MM.1S (cell line): Measurements from ENCODE around the gene DPH6.

ENCODE experiments used
- DNase-seq: peaks from one replicate; pipeline ENCODE4 v3.0.0-alpha.2; 2015
- H2AFZ ChIP-seq: fragments of 300-600 bp; sonication (generic); 2 replicates; pipeline ENCODE4 v1.6.0; 2016; ENCODE audit warnings: antibody characterized with exemption, low read length
- H3F3A ChIP-seq: fragments of 300-600 bp; sonication (generic); 2 replicates; pipeline ENCODE4 v1.6.1; 2016; ENCODE audit warnings: mild to moderate bottlenecking, antibody characterized with exemption, low read length, moderate library complexity, mixed read lengths; ENCODE audit not compliant: insufficient read depth
- H3K27ac ChIP-seq: fragments of 300-600 bp; sonication (generic); 2 replicates; pipeline ENCODE4 v1.5.1; 2016; ENCODE audit warnings: mild to moderate bottlenecking, low read length
- H3K27me3 ChIP-seq: fragments of 300-600 bp; sonication (generic); replicated peaks from 2 replicates; pipeline ENCODE4 v1.6.0; 2016; ENCODE audit warnings: low read length; ENCODE audit not compliant: insufficient read depth
- H3K36me3 ChIP-seq: fragments of 300-600 bp; sonication (generic); replicated peaks from 2 replicates; pipeline ENCODE4 v1.6.1; 2016; ENCODE audit warnings: mild to moderate bottlenecking, low read length, mixed read lengths; ENCODE audit not compliant: insufficient read depth
- H3K4me1 ChIP-seq: fragments of 300-600 bp; sonication (generic); 2 replicates; pipeline ENCODE4 v1.6.1; 2016; ENCODE audit warnings: low read length, mixed read lengths
- H3K4me2 ChIP-seq: fragments of 300-600 bp; sonication (generic); 2 replicates; pipeline ENCODE4 v1.6.0; 2016; ENCODE audit warnings: low read depth, low read length
- H3K4me3 ChIP-seq: fragments of 300-600 bp; sonication (generic); 2 replicates; pipeline ENCODE4 v1.5.1; 2016; ENCODE audit warnings: low read length, mixed read lengths
- H3K79me2 ChIP-seq: fragments of 300-600 bp; sonication (generic); 2 replicates; pipeline ENCODE4 v1.6.1; 2016; ENCODE audit warnings: mixed run types, low read length, mixed read lengths
- H3K9ac ChIP-seq: fragments of 300-600 bp; sonication (generic); 2 replicates; pipeline ENCODE4 v1.6.1; 2016; ENCODE audit warnings: low read length, mixed read lengths
- H3K9me2 ChIP-seq: fragments of 300-600 bp; sonication (generic); replicated peaks from 2 replicates; pipeline ENCODE4 v1.6.1; 2016; ENCODE audit warnings: mild to moderate bottlenecking, low read length, mixed read lengths; ENCODE audit not compliant: insufficient read depth
- H3K9me3 ChIP-seq: fragments of 300-600 bp; sonication (generic); replicated peaks from 2 replicates; pipeline ENCODE4 v1.6.1; 2016; ENCODE audit warnings: mild to moderate bottlenecking, low read length, mixed read lengths; ENCODE audit not compliant: insufficient read depth
- H4K20me1 ChIP-seq: fragments of 300-600 bp; sonication (generic); 2 replicates; pipeline ENCODE4 v1.6.1; 2016; ENCODE audit warnings: mild to moderate bottlenecking, low read length, moderate library complexity, mixed read lengths; ENCODE audit not compliant: insufficient read depth
- CTCF ChIP-seq: fragments of 300-600 bp; sonication (generic); IDR thresholded peaks from 2 replicates; pipeline ENCODE4 v1.5.1; 2016; ENCODE audit warnings: antibody characterized with exemption, low read length, mixed read lengths
- EZH2 ChIP-seq: fragments of 300-600 bp; sonication (generic); optimal IDR thresholded peaks from 2 replicates; pipeline ENCODE3; 2017; ENCODE audit warnings: low read depth, mild to moderate bottlenecking, antibody characterized with exemption, low read length, mixed read lengths
- EZH2phosphoT487 ChIP-seq: fragments of 300-600 bp; sonication (generic); IDR thresholded peaks from 2 replicates; pipeline ENCODE4 v1.6.1; 2018; ENCODE audit warnings: antibody characterized with exemption, low read length

Gene DPH6

GRCh38 chr15:35533130-35534110, 12.5 kb downstream of the DPH6 start:
- no peaks in the 10 kb centered on the region for H3K4me1 ChIP-seq
- H3K79me2 ChIP-seq, result no peaks in the 10 kb centered on the region
- H3K36me3 ChIP-seq, result no peaks in the 10 kb centered on the region
- H3K27ac ChIP-seq, result no peak overlapping the region
- no peak overlapping the region for H3K4me2 ChIP-seq
- no peak overlapping the region for H3K9ac ChIP-seq
- H4K20me1 ChIP-seq, result no peaks in the 10 kb centered on the region
- H3K9me2 ChIP-seq, result no peaks in the 10 kb centered on the region
- no peaks in the 10 kb centered on the region for H3K27me3 ChIP-seq
- no peak for TF ChIP-seq EZH2
- TF ChIP-seq CTCF, result no peak
- TF ChIP-seq EZH2phosphoT487, result no peak
- H3F3A ChIP-seq, result no peaks in the 10 kb centered on the region
- no peak for DNase-seq
- no peaks in the 10 kb centered on the region for H3K9me3 ChIP-seq
- H2AFZ ChIP-seq, result no peak overlapping the region
- no peak overlapping the region for H3K4me3 ChIP-seq

- H3K9me2 ChIP-seq, result no peaks in the 10 kb centered on the region
- no peak overlapping the region for H3K4me2 ChIP-seq
- H3F3A ChIP-seq, result no peaks in the 10 kb centered on the region
- H4K20me1 ChIP-seq, result no peaks in the 10 kb centered on the region
- H3K27me3 ChIP-seq, result no peaks in the 10 kb centered on the region
- no peak overlapping the region for H2AFZ ChIP-seq
- no peaks in the 10 kb centered on the region for H3K79me2 ChIP-seq
- H3K9me3 ChIP-seq, result no peaks in the 10 kb centered on the region
- TF ChIP-seq EZH2, result no peak
- no peak for TF ChIP-seq CTCF
- no peak for TF ChIP-seq EZH2phosphoT487
- no peak for DNase-seq
- no peak overlapping the region for H3K27ac ChIP-seq
- no peak overlapping the region for H3K4me3 ChIP-seq
- no peak overlapping the region for H3K9ac ChIP-seq
- no peaks in the 10 kb centered on the region for H3K4me1 ChIP-seq
- no peaks in the 10 kb centered on the region for H3K36me3 ChIP-seq
These were observed 15.3 kb downstream of the DPH6 start for GRCh38 chr15:35530698-35531097.

GRCh38 chr15:35529784-35530183, 16.2 kb downstream of the DPH6 start:
- DNase-seq, result no peak
- H3K4me2 ChIP-seq, result no peak overlapping the region
- TF ChIP-seq EZH2phosphoT487, result no peak

GRCh38 chr15:35522061-35522460, 23.9 kb downstream of the DPH6 start:
- H3K79me2 ChIP-seq, result no peaks in the 10 kb centered on the region

More at GRCh38 chr15:35529784-35530183, 16.2 kb downstream of the DPH6 start:
- Histone ChIP-seq H3K9me2 (no peaks in the 10 kb centered on the region), H2AFZ (no peak overlapping the region), H3K27me3 (no peaks in the 10 kb centered on the region), H3F3A (no peaks in the 10 kb centered on the region), H3K9me3 (no peaks in the 10 kb centered on the region), H4K20me1 (no peaks in the 10 kb centered on the region), H3K79me2 (no peaks in the 10 kb centered on the region), H3K4me3 (no peak overlapping the region), H3K27ac (no peak overlapping the region), H3K4me1 (no peaks in the 10 kb centered on the region), H3K9ac (no peak overlapping the region), H3K36me3 (no peaks in the 10 kb centered on the region)

More at GRCh38 chr15:35522061-35522460, 23.9 kb downstream of the DPH6 start:
- no peak for DNase-seq
- no peak overlapping the region for H3K4me3 ChIP-seq
- no peaks in the 10 kb centered on the region for H3K27me3 ChIP-seq
- no peaks in the 10 kb centered on the region for H3K36me3 ChIP-seq
- no peak overlapping the region for H3K4me2 ChIP-seq
- no peak overlapping the region for H3K27ac ChIP-seq
- H2AFZ ChIP-seq, result no peak overlapping the region
- H3K9ac ChIP-seq, result no peak overlapping the region
- H4K20me1 ChIP-seq, result no peaks in the 10 kb centered on the region
- H3K4me1 ChIP-seq, result no peaks in the 10 kb centered on the region
- no peaks in the 10 kb centered on the region for H3K9me3 ChIP-seq
- no peaks in the 10 kb centered on the region for H3F3A ChIP-seq
- no peak for TF ChIP-seq EZH2
- TF ChIP-seq CTCF, result no peak
- TF ChIP-seq EZH2phosphoT487, result no peak
- no peaks in the 10 kb centered on the region for H3K9me2 ChIP-seq
